HG03460 (cell line): ENCODE results near the gene KIF19.

Experiments
- ATAC-seq: cut with Tn5 transposase; IDR thresholded peaks from one replicate; pipeline ENCODE4 v1.9.1; 2021; ENCODE audit not compliant: unreplicated experiment

KIF19 gene

DNA sequence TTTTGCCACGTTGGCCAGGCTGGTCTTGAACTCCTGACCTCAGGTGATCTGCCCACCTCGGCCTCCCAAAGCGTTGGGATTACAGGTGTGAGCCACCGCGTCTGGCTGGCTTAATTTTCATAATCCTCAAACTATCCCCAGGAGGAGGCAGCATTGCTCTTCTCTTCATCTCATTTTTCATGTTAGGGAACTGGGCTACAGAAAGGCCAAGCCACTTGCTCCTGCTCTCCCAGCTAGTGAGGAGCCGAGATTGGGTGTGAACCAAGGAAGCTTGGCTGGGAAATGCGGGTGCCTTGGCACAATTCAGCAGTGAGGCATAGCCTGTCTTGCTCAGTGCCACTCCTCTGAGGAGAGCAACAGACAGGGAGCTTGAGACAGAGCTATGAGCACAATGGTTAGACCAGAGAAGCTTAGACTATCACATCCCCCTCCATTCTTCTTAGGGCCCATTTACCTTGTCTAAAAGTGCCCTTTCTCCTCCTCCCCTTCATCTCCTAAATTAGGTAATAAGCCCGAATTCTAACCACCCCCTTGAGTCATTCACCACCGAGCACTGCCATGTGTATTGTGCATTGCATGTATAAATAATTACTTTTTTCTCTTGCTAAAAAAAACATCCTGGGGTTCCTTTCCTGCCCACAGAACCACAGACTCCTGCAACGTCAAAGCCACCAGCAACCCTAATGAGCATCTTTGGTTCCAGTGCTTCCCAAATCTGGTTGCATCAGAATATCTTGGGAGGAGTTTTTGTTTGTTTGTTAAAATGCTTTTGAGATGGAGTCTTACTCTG, 20.0 kb upstream of the KIF19 start:
- no peak for ATAC-seq

DNA sequence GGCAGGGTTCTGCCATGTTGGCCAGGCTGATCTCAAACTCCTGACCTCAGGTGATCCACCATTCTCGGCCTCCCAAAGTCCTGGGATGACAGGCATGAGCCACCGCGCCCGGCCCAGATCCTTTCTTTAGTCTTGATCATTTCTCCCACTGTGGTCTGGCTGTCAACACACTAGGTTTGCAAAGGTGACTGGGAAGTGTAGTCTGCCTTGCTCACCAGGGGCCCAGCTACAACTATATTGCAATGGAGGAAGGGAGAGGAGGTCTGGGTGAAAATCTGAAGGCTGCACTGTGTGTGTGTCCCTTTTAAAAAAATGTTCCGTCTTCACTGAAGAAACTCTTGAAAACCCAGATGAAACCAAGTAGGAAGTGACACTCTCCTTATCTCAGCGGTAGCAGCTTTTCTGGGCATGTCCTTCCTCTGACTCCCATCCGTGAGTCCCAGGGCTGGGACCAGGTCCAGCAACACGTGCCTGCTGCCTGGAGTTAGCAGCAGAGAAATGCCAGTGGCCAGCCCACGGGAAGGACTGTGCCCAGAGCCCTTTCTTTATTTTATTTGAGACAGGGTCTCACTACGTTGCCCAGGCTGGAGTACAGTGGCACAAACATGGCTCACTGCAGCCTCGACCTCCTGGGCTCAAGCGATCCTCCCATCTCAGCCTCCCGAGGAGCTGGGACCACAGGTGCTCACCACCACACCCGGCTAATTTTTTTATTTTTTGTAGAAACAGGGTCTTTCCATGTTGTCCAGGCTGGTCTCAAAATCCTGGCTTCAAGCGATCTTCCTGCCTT, 17.8 kb upstream of the KIF19 start:
- ATAC-seq = no peak

DNA sequence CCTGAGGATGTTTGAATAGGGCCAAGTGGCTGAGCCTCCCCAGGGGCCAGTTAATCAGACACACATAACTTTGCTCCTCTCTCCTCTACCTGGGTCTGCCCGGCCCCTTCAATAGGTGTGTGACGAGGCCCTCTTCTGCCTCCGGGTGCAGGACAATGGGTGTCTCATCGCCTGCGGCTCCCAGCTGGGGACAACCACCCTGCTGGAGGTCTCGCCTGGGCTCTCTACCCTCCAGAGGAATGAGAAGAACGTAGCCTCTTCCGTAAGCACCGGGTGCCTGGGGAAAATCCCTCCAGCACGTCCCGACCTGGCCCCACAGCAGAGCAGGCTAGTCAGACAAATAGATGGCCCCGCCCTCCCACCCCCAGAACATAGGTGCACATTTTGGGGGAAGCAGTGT, 16.1 kb upstream of the KIF19 start:
- ATAC-seq = no peak

DNA sequence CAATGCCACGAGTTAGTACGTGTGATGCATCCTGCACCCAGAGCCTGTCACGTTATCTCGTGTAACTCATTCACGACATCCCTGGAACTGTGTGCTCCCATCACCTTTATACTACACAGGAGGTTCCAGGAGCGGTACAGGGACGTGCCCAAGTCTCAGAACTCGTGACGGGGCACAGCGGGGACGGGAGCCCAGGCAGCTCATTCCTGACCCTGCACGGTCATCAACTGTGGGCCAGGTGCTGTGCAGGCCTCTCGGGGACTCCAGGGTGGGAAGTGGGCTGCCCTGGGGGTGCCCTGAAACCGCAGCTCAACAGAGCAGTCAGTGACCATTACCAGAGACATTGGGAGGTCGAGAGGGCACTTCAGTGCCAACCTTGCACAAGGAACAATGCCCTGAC, 11.1 kb upstream of the KIF19 start:
- no peak for ATAC-seq

DNA sequence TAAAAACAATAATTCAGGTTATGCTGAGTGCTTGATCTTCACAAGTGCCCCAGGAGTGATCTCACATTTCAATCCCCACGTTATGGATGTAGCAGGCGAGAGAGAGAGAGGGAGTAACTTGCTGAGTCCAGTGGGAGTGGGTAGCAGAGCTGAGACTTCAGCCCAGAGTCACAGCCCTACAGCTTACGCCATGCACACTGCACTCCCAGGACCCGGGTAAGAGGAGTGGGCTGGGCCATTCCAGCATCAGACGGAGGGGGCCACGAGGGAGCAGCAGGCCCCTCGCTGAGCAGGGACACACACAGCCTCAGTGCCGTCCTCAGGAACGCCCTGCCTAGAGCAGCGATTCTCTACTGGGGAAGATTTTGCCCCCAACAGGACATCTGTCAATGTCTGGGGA, 9.8 kb upstream of the KIF19 start:
- no peak for ATAC-seq

DNA sequence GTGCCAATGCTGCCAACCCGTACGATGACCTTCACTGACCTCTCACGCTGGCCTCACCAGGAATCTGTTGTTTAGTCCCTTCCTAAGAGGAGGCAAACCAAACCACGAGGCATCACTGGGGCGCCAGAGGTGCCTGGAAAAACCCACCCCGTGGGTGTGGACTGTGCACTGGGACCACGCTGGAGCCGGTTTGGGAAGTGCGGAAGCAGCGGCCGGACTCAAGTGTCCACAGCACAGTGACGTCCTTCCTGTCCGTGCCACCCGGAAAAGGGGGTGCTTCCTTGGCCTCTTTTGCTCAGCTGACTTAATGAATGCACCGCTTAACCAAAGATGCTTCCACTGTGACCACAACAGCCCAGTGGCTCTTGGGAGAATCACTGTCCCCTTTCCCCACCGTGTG, 9.0 kb upstream of the KIF19 start:
- no peak for ATAC-seq

DNA sequence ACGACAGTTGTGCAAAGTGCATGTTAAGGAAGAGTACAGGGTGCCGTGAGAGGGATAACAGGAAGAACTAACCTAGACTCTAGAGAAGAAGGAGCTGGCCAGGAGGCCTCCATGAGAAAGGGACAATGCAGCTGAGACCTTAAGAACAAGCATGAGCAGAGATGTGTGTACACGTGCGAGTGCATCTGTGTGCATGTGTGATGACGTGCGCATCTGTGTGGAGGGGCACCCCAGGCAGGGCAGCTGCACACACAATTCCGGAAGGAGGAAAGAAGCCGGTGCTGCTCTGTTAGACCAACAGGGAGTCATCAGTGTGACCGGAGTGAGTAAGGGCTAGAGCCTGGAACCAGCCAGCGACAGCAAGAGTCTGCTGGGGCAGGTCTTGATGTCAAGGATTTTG, 7.6 kb upstream of the KIF19 start:
- ATAC-seq = no peak

DNA sequence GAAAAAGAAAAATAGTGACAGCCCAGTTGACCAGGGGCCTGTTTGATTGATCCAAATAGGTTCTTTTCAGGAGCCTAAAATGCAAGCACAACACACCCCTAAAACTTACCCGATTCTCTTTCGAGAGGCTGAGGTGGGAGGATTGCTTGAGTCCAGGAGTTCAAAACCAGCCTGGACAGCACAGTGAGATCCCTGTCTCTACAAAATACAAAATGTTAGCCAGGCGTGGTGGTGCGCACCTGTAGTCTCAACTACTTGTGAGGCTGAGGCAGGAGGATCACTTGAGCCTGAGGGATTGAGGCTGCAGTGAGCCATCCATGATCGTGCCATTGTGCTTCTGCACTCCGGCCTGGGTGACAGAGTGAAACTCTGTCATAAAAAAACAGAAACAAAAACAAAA, 1.5 kb upstream of the KIF19 start:
- no peak for ATAC-seq

DNA sequence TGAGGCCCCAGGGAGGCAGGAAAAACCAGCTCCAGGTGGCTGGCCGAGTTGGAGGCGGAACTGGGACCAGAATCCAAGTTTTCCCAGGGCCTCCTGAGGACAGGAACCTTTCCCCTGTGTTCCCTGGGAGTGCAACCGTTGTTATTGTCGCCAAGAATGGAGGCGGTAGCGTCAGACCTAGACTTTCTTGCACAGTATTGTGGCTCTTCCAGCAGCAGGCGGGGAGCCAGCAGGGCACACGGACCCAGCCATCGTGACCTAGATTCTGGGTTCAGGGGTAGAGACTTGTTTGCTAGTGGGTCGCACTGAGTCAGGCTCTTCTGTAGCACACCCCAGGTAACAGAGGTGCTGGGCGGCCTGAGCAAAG, 667 bp upstream of the KIF19 start:
- ATAC-seq = no peak

DNA sequence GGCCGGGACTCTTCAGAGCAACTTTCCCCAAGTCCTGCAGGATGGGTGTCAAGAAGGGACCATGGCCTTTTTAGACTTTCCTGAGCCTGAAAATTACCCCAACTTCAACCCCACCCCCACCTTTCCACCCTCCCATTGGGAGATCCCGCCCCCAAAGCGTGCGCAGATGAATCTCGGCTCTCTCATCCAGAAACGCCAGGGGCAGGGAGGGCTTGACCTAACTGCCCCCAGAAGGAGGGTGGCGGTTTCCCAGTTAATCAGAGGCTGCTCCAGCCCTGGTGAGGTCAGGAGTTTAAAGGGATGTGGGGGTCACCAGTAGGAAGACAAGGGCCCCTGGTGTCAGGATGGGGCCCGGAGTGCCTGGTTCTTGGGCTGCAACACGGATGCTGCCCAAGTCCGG, 480 bp downstream of the KIF19 start:
- ATAC-seq = no peak

DNA sequence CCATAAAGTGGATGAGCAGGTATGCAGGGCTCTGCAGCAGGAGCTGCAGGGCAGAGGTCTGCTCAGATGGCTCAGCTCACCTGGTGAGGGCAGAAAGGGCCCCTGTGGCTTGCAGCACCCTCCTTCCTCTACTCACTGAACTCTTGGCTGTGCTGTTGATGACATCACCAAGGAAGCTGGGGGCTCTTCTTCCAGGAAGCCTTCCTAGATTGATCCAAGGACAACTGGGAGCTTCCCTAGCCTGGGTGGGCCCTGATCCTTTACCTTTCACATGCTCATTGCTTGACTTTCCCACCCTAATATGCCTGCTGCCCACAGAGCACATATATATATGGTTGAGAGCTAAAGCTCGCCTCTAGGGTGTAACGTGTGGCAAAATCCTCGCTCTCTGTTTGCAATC, 2.5 kb downstream of the KIF19 start:
- no peak for ATAC-seq

DNA sequence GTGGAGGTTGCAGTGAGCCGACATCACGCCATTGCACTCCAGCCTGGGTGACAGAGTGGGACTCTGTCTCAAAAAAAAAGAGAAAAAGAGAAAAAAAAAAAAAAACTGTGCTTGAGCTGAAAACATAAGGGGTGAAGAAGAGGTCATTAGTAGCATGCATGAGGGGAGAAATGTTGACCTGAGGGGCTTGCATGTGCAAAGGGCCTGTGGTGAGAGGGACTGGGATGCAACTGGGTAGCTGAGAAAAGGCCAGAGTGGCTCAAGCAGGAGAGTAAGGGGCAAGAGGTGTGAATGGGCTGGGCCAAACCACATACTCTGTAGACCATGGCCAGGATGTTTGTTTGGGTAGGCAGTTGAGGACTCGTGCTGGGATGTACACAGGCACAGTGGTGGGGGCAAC, 3.4 kb downstream of the KIF19 start:
- no peak for ATAC-seq

DNA sequence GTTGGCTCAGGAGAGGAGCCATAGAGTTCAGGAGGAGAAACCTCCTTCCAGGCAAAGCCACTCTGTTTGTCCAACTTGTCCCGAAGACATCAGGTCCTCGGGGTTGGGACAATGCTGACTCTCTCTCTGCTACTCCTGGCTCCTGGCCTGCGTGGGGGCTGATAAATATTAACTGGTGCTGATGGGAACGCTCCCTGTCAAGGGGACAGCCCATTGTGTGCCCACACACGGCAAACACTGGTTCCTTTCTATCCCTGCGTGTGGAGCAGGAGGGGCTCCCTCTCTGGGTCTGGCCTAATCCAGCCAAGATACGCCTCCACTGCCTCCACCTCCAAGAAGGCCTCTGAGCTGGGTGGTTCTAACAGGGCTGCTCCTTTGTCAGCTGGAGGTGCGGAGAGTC, 4.4 kb downstream of the KIF19 start:
- ATAC-seq = no peak

DNA sequence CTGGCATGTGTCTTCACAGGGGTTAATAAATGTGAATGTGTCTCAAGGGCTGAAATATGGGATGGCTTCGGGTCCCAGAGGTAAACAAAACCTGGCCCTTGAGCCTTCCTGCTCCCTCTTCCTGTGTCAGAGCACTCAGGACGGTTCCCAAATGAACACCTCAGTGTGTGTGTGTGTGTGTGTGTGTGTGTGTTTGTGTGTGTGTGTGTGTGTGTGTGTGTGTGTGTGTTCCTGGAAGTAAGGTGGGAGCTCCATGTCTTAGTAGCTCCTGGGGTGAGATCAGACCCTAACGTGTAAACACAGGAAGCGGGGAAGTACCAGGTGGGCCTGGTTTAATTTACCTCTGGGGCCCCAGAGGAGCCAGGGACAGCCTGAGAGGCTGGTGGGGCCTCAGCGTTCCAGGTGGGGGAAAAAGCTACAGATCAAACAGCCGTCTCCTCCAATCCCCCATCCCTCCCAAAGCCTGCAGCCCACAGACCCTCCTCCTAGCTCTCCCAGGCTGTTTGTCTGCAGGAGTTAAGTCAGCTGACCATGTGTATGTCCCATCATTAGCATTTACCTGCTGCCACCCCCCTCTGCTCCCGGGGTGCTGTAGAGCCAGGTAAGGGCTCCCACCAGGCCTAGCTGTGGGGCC, 6.1 kb downstream of the KIF19 start:
- ATAC-seq = no peak

DNA sequence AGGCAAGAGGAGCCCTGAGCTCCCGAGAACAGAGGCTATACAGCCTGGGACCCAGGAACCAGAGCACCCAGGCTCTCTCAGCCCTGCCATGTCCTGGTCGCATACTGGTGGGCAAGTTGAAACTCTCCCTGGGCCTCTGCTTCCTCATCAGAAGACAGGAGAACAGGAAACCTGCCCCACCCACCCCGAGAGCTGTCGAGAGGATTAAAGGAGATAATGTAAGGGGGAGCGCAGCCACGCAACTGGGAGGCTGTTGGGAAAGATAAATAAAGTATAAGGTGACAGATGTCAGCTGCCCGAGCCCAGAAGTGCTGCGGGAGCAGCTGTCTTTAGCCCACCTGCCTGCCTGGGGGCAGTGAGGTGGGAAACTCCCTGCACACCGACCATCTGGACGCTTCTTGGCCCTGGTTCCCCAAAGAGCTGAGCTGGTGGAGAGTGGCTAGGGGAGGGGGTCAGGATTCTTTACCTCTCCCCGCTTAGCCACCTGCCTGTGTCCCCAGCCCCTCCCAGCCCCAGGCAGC, 6.8 kb downstream of the KIF19 start:
- no peak for ATAC-seq

DNA sequence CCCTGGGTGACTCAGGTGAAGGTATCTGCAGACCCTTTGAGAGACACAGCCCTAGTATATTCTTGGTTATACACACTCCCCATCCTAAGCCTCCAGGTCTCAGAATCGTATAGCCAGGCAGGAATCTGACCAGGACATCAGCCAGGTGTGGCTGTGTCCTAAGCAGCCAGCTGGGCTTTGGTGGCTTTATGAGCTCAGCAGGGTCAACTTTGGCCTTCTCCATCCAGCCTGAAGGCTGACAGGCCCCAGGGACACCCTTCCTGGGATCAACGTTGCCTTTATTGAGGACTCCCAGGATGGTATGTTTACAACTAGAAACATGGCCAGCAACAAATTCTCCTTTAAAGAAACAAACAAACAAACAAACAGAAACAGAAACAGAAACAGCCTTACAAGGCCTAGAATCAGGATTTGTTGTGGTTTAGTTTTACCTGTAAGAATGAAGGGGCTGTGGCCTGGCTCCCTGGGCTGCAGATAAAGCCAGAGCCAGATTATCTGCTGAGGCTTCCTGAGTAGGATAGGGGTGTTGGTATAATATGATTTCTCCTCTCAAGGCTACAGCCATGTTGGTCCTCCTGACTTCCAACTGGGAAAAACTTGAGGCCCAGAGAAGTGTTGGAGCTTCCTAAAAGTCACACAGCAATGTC, 8.5 kb downstream of the KIF19 start:
- no peak for ATAC-seq

DNA sequence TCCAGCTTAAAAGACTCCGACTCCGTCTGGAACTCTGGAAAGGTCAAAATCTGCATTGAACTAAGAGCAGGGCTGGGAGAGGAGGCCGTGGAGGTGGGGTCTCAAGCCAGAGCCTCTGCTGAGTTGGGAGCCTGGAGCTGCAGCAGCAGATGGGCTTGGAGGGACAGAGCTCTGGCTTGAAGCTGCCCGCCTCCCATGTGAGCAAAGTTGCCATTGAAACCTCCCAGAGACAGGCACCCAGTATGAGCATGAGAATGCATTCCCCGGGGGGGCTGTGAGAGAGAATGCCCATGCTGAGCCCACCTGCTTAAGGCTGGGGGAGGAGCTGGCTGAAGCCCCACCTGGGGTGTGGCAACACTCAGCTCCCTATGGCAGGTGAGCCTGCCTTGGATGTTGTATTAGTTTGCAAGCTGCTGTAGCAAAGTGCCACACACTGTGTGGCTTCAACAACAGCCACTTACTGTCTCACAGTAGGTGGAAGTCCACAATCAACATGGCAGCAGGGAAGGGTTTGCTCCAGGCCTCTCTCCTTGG, 9.6 kb downstream of the KIF19 start:
- ATAC-seq = no peak

DNA sequence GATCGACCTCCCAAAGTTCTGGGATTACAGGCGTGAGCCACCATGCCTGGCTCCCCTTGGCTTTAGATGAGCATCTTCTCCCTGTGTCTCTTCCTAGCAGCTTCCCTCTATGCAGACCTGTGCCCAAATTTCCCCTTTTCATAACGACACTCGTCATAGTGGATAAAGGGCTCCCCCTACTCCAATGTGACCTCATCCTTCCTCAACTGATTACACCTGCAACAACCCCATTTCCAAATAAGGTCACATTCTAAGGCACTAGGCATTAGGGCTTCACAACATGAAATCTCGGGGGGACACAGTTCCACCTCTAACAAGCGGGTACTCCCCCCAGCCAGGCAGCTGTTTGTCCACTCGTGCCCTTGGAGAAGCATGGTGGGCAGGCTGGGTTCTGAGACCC, 10.3 kb downstream of the KIF19 start:
- ATAC-seq = no peak

DNA sequence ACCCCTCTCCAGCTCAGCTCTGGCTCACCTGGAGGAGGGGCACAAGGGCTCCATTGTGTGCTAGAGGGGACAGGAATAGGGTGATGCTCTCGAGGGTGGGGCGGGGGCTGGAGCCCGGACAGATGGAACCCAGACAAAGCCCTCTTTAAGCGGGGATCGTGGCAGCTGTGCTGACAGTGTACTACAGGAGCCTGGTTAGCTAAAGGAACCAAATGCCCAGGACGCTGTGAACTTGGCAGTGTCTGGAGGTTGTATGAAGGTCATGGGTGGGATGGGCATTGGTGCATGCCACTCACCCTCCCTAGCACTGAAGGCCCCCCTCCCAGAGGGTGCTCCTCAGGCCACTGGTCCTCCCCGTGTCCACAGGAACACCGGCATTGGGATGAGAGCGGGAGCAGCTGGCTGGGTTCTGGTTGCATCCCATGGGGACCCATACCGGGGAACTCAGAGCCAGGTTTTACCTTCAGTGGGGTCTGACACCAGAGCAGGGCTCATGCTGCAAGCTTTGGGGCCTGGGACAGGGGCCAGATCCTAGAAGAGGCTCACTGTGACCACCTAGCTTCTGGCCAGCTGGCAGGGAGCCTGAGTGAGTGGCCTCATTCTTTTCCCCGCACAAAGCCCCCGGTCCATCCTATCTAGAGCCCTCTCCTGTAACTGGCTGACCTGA, 11.9 kb downstream of the KIF19 start:
- no peak for ATAC-seq

DNA sequence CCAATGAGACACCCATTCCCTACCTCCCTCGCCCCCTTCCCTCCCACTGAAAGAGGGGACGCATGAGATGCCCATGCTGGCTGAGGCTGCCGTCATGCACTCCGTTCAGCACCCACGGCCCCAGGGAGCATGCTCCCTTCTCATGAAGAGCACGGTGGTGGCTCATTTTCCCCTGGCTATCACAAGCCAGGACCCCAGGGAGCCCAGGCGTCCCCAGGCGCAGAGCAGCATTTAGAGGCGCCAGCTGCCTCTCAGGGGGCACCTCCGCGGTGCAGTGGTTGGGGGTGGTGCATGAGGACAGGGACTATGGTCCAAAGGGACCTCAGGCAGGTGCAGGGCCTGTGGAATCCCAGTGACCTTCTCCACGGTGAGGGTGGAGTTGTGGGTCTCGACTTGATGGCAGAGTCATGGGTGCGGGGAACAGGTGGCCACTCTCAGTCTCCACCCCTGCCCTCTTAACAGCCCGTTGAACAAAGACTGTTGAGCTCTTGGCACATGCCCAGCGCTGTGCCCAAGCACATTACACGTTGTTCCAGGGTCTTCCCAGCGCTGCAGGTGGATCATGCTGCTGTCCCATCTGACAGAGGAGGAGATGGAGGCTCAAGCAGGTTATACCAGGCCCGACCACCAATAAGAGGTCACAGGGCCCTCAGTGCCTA, 13.6 kb downstream of the KIF19 start:
- no peak for ATAC-seq
